ENCODE measurements around the gene PAWR.

- TF ChIP-seq CTCF (IDR thresholded peaks at IDR 0.05): no peak
- no peak for TF ChIP-seq POLR2A (IDR thresholded peaks at IDR 0.05)
Measured at GRCh38 chr12:79648881-79649280, 41.9 kb downstream of the PAWR start.
